Middle frontal gyrus (tissue), 1 donor: ENCODE measurements around the gene IMP3.

Experiments used
- DNase-seq: peaks from one replicate; pipeline ENCODE4 v3.0.0-alpha.2; 2015; ENCODE audit warnings: low spot score; ENCODE audit errors: extremely low spot score

The IMP3 gene

DNA sequence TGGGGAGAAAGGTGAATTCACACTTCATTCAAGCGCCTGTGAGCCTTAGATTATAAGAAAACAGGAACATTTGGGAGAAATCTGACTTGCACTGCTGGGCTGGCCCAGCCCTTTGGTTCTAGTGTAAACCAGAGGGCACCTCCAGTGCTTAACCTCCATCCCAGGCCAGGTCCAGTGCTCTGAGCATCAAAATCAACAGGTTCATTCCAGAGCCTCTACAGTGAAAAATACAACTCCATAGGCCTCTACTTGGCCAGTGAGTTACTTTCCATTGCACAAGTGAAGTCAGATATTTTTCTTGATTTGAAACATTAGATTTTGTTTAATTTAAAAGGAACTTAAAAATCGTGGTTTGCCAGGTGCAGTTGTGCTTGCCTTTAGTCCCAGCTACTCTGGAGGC is 17.5 kb downstream of the IMP3 start:
- no peak for DNase-seq

DNA sequence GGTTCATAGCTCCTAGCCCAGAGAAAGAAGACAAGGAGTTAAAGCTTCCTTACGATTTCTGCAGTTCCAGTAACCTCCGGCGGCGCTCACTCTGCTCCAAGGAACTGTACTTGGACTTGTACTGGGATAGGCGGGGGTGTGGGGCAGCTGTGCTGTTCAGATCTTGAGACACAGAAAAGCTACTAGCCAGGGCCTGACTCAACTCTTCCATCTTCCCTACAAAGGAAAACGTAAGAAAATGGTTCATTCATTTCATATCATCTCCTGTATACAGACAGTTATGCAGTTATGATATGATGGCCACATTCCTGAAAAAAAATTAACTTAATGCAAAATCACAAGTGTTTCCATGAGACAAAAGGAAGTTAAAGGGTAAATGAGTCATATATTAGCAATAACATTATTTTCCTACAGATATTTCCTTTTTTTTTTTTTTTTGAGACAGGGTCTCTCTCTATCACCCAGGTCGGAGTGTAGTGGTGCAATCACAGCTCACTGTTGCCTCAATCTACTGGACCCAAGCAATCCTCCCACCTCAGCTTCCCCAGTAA is 19.1 kb downstream of the IMP3 start:
- DNase-seq, result no peak

DNA sequence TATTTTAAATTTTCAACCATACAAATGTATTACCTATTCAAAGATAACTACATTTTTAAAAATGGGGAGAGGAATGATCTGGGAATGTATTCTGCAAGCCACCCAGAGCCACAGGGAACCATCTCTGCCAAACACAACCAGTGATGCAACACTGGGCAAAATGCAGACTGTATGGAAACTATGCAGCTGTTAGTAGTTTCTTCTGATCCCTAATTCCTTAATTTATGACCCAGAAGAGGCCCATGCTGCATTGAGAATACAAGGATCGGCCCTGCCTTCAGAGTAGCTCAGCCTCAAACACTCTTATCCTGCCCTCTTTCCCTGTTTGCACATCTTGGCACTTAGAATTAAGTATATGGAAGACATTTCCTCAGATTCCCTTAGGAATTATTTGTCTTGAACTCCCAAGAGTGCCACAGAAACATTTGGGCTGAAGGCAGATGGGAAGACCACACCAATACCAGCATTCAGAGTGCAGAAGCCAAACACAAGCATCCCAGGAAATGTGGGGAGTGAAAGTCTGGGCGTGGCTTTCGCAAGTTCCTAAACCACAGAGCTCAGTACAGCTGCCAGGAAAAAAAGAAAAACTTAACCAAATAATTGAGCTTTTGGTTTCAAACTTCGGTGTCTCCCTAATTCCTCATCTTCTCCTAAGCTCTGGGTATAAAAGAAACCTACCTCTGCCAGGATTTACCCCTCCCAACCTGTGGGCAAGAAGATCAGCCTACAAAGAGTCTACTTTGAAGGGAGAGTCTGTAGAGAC is 19.8 kb downstream of the IMP3 start:
- DNase-seq, result no peak

GRCh38 chr15:75616766-75617165 is 23.3 kb downstream of the IMP3 start:
- no peak for DNase-seq

GRCh38 chr15:75606711-75607699 is 33.0 kb downstream of the IMP3 start:
- no peak for DNase-seq

DNA sequence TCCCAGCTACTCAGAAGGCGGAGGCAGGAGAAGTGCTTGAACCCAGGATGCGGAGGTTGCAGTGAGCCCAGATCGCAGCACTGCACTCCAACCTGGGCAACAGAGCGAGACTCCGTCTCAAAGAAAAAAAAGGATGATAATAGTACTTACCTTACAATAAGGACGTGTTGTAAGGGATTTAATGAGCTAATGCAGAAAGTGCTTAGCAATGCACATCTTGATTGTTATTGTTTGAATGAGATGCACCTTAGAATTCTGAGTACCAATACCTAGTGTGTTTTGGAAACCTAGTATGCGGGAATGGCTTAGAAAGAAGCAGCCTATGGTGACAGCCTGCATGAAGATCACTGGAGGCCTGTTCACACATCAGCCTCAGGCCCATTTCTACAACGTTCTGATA is 34.0 kb downstream of the IMP3 start:
- no peak for DNase-seq

GRCh38 chr15:75599401-75599800 is 40.6 kb downstream of the IMP3 start:
- DNase-seq, result no peak

- no peak for DNase-seq
Observed at GRCh38 chr15:75598361-75598760, 41.7 kb downstream of the IMP3 start.

GRCh38 chr15:75597667-75598341 is 42.2 kb downstream of the IMP3 start:
- DNase-seq, result no peak

- no peak for DNase-seq
Observed at GRCh38 chr15:75596703-75597345, 43.2 kb downstream of the IMP3 start.

DNA sequence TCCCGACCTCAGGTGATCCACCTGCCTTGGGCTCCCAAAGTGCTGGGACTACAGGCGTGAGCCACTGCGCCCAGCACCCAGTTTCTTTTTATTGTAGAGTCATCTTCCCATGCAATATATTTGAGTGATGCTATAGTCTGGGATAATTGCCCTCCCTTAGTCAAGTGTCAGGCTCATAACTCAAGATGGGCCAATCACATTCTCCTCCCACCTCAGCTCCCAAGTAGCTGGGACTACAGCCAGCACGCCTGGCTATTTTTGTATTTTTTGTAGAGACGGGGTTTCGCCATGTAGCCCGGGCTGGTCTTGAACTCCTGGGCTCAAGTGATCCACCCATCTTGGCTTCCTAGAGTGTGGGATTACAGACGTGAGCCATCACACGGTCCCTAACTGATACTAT is 45.7 kb downstream of the IMP3 start:
- no peak for DNase-seq

GRCh38 chr15:75591655-75592364 is 48.2 kb downstream of the IMP3 start:
- DNase-seq, result no peak

GRCh38 chr15:75590239-75590638 is 49.8 kb downstream of the IMP3 start:
- no peak for DNase-seq
